ENCODE measurements around the gene ANKH.

- TF ChIP-seq EP300 (IDR thresholded peaks at IDR 0.05; ENCODE audit: borderline replicate concordance in 1 of 2, control insufficient read depth in 1 of 2, low read depth in 2 of 2, low read length in 2 of 2): no peak
- TF ChIP-seq, protein P1, sequence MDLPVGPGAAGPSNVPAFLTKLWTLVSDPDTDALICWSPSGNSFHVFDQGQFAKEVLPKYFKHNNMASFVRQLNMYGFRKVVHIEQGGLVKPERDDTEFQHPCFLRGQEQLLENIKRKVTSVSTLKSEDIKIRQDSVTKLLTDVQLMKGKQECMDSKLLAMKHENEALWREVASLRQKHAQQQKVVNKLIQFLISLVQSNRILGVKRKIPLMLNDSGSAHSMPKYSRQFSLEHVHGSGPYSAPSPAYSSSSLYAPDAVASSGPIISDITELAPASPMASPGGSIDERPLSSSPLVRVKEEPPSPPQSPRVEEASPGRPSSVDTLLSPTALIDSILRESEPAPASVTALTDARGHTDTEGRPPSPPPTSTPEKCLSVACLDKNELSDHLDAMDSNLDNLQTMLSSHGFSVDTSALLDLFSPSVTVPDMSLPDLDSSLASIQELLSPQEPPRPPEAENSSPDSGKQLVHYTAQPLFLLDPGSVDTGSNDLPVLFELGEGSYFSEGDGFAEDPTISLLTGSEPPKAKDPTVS (IDR thresholded peaks at IDR 0.05; ENCODE audit: low read depth, low read length): no peak
Observed at GRCh38 chr5:14714706-14715105, 156.9 kb downstream of the ANKH start.

All from GM12878 (cell line).